Measurements from ENCODE around the gene TFEC.

- TF ChIP-seq FOXM1 (IDR thresholded peaks at IDR 0.05; ENCODE audit: low read depth): no peak
- no peak for TF ChIP-seq CTCF (IDR thresholded peaks at IDR 0.05)
- TF ChIP-seq MAX (IDR thresholded peaks at IDR 0.05; ENCODE audit: low read depth): no peak
- no peak for TF ChIP-seq TAF1 (IDR thresholded peaks at IDR 0.05; ENCODE audit: borderline replicate concordance, low read depth, low read length)
- TF ChIP-seq NRF1 (IDR thresholded peaks at IDR 0.05; ENCODE audit: low read depth, low read length): no peak
- TF ChIP-seq, protein P1, sequence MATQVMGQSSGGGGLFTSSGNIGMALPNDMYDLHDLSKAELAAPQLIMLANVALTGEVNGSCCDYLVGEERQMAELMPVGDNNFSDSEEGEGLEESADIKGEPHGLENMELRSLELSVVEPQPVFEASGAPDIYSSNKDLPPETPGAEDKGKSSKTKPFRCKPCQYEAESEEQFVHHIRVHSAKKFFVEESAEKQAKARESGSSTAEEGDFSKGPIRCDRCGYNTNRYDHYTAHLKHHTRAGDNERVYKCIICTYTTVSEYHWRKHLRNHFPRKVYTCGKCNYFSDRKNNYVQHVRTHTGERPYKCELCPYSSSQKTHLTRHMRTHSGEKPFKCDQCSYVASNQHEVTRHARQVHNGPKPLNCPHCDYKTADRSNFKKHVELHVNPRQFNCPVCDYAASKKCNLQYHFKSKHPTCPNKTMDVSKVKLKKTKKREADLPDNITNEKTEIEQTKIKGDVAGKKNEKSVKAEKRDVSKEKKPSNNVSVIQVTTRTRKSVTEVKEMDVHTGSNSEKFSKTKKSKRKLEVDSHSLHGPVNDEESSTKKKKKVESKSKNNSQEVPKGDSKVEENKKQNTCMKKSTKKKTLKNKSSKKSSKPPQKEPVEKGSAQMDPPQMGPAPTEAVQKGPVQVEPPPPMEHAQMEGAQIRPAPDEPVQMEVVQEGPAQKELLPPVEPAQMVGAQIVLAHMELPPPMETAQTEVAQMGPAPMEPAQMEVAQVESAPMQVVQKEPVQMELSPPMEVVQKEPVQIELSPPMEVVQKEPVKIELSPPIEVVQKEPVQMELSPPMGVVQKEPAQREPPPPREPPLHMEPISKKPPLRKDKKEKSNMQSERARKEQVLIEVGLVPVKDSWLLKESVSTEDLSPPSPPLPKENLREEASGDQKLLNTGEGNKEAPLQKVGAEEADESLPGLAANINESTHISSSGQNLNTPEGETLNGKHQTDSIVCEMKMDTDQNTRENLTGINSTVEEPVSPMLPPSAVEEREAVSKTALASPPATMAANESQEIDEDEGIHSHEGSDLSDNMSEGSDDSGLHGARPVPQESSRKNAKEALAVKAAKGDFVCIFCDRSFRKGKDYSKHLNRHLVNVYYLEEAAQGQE (IDR thresholded peaks at IDR 0.05; ENCODE audit: low read depth, low read length): no peak
- TF ChIP-seq, protein P2, sequence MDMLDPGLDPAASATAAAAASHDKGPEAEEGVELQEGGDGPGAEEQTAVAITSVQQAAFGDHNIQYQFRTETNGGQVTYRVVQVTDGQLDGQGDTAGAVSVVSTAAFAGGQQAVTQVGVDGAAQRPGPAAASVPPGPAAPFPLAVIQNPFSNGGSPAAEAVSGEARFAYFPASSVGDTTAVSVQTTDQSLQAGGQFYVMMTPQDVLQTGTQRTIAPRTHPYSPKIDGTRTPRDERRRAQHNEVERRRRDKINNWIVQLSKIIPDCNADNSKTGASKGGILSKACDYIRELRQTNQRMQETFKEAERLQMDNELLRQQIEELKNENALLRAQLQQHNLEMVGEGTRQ (IDR thresholded peaks at IDR 0.05; ENCODE audit: borderline replicate concordance, low read depth, low read length): no peak
- no peak for TF ChIP-seq GABPA (IDR thresholded peaks at IDR 0.05; ENCODE audit: low read depth)
- no peak for TF ChIP-seq ZBTB33 (IDR thresholded peaks at IDR 0.05; ENCODE audit: borderline replicate concordance, low read depth)
- no peak for TF ChIP-seq POLR2AphosphoS5 (IDR thresholded peaks at IDR 0.05; ENCODE audit: low read depth, low read length)
- TF ChIP-seq TCF12 (IDR thresholded peaks at IDR 0.05): no peak
These were observed 54.8 kb downstream of the TFEC start for GRCh38 chr7:115975766-115976165.
